ENCODE measurements around the gene MARS1. TPM values are rescaled to one million over a fixed set of nuclear protein-coding genes. Genes with fewer than 3 reads are reported as not detected.

MARS1 gene
- total RNA-seq, 1 experiment from 2014 or later, result 209 TPM

- POLR2A ChIA-PET (ENCODE audit: unreplicated experiment), result no interaction called here
Observed at GRCh38 chr12:57518176-57518919, 30.5 kb downstream of the MARS1 start.

DNA sequence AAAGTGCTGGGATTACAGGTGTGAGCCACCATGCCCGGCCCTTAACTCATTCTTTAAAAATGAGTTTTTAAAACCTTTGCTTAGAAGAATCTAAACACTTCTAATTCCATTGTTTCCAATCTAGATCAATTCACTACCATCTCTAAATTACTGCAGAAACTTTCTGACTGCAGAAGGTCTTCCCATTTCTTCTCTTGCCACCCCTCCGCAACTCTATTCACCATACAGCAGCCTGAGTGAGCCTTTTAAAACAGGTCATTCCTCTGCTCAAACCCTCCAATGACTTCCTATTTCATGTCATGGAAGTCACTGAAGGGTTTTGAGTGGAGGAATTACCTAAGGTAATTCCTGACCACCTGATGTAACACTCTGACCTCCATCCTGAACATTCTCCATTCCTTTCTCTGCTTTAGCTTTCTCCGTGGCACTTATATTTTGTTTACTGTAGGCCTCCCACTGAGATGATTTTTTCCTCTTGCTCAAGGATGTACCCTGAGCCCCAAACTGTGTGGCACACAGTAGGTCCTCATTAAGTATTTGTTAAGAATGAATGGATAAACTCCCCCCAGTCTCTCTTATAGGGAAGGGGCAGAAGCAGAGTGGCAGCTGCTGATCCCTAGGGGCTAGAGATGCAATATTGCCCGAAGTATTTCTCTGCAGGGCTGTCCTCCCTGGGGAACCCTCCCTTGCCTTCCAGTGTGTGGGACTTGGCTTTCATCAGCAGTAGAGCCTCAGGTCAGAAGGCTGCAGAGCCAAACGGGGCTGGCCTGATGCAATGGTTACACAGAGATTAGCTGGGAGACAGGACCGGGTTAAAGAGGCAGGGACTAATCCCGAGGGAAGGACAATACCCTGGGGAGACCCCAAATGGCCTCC is 31.3 kb downstream of the MARS1 start:
- intact Hi-C loops (cut with micrococcal nuclease), result no loop called here
- peak overlapping the region; percentile 94 for H3K9ac ChIP-seq (ENCODE audit: low read length)
- H3F3A ChIP-seq (ENCODE audit: low read length, unreplicated experiment), result no peaks in the 10 kb centered on the region
- no peaks in the 10 kb centered on the region for H3K9me2 ChIP-seq (replicated peaks; ENCODE audit: low read length)
- peak overlapping the region; percentile 98 for H3K4me2 ChIP-seq (ENCODE audit: low read length)
- peak; percentile 25 for DNase-seq
- H3K27me3 ChIP-seq (ENCODE audit: low read length), result no peaks in the 10 kb centered on the region
- H3K36me3 ChIP-seq (ENCODE audit: low read depth, low read length), result peaks cover 44% of the 10 kb centered on the region
- peak overlapping the region; percentile 82 for H3K27ac ChIP-seq (ENCODE audit: low read length)
- CTCF ChIA-PET, result no interaction called here
- H3K9me3 ChIP-seq (ENCODE audit: low read length), result no peaks in the 10 kb centered on the region
- POLR2A ChIA-PET (ENCODE audit: unreplicated experiment), result no interaction called here
- peaks cover 47% of the 10 kb centered on the region for H3K79me2 ChIP-seq (ENCODE audit: low read length)
- H3K4me1 ChIP-seq (ENCODE audit: insufficient read depth, low read length), result peaks cover 39% of the 10 kb centered on the region
- no peak overlapping the region for H2AFZ ChIP-seq (ENCODE audit: low read length)
- TF ChIP-seq EZH2phosphoT487 (IDR thresholded peaks at IDR 0.05; ENCODE audit: borderline replicate concordance, low read length) (no peak), CTCF (conservative IDR thresholded peaks at IDR 0.05; ENCODE audit: low read depth, low read length) (no peak), EZH2 (IDR thresholded peaks at IDR 0.05; ENCODE audit: low read length, unreplicated experiment) (no peak)
- no peak for ATAC-seq
- H4K20me1 ChIP-seq (ENCODE audit: low read length), result peaks cover 28% of the 10 kb centered on the region
- H3K4me3 ChIP-seq (ENCODE audit: low read length), result peak overlapping the region; percentile 96
- BruUV-seq (replicated peaks), result no TSS peak

More at GRCh38 chr12:57518176-57518919, 30.5 kb downstream of the MARS1 start:
- Histone ChIP-seq H2AFZ (ENCODE audit: low read length) (no peak overlapping the region), H3K4me1 (ENCODE audit: insufficient read depth, low read length) (peaks cover 31% of the 10 kb centered on the region), H3K79me2 (ENCODE audit: low read length) (peaks cover 39% of the 10 kb centered on the region), H3K4me3 (ENCODE audit: low read length) (peak overlapping the region; percentile 96; the same call in 1 of the 2 replicates), H4K20me1 (ENCODE audit: low read length) (peaks cover 28% of the 10 kb centered on the region), H3K4me2 (ENCODE audit: low read length) (peak overlapping the region; percentile 98), H3F3A (ENCODE audit: low read length, unreplicated experiment) (no peaks in the 10 kb centered on the region), H3K9ac (ENCODE audit: low read length) (no peak overlapping the region), H3K27ac (ENCODE audit: low read length) (no peak overlapping the region), H3K27me3 (ENCODE audit: low read length) (no peaks in the 10 kb centered on the region), H3K9me2 (replicated peaks; ENCODE audit: low read length) (no peaks in the 10 kb centered on the region), H3K9me3 (ENCODE audit: low read length) (no peaks in the 10 kb centered on the region), H3K36me3 (ENCODE audit: low read depth, low read length) (peaks cover 44% of the 10 kb centered on the region)
- BruUV-seq (replicated peaks), result no TSS peak
- intact Hi-C loops (cut with micrococcal nuclease), result no loop called here
- TF ChIP-seq EZH2phosphoT487 (IDR thresholded peaks at IDR 0.05; ENCODE audit: borderline replicate concordance, low read length) (no peak), EZH2 (IDR thresholded peaks at IDR 0.05; ENCODE audit: low read length, unreplicated experiment) (no peak), CTCF (conservative IDR thresholded peaks at IDR 0.05; ENCODE audit: low read depth, low read length) (no peak)
- CTCF ChIA-PET, result no interaction called here
- DNase-seq (no peak), ATAC-seq (no peak)

- peaks cover 53% of the 10 kb centered on the region for H3K79me2 ChIP-seq (ENCODE audit: low read length)
- no TSS peak for BruUV-seq (replicated peaks)
- H3K4me1 ChIP-seq (ENCODE audit: insufficient read depth, low read length), result peaks cover 44% of the 10 kb centered on the region
- peak overlapping the region; percentile 98 for H3K4me2 ChIP-seq (ENCODE audit: low read length)
- ChIA-PET CTCF (no interaction called here), POLR2A (ENCODE audit: unreplicated experiment) (no interaction called here)
- H3K9me2 ChIP-seq (replicated peaks; ENCODE audit: low read length), result no peaks in the 10 kb centered on the region
- peak; percentile 32 for DNase-seq
- peaks cover 38% of the 10 kb centered on the region for H3K36me3 ChIP-seq (ENCODE audit: low read depth, low read length)
- no peak overlapping the region for H2AFZ ChIP-seq (ENCODE audit: low read length)
- H4K20me1 ChIP-seq (ENCODE audit: low read length), result peaks cover 28% of the 10 kb centered on the region
- ATAC-seq, result no peak
- no peaks in the 10 kb centered on the region for H3K27me3 ChIP-seq (ENCODE audit: low read length)
- H3F3A ChIP-seq (ENCODE audit: low read length, unreplicated experiment), result no peaks in the 10 kb centered on the region
- TF ChIP-seq EZH2 (IDR thresholded peaks at IDR 0.05; ENCODE audit: low read length, unreplicated experiment) (no peak), EZH2phosphoT487 (IDR thresholded peaks at IDR 0.05; ENCODE audit: borderline replicate concordance, low read length) (no peak), CTCF (conservative IDR thresholded peaks at IDR 0.05; ENCODE audit: low read depth, low read length) (no peak)
- peak overlapping the region; percentile 82 for H3K27ac ChIP-seq (ENCODE audit: low read length)
- no peaks in the 10 kb centered on the region for H3K9me3 ChIP-seq (ENCODE audit: low read length)
- peak overlapping the region; percentile 94 for H3K9ac ChIP-seq (ENCODE audit: low read length)
- H3K4me3 ChIP-seq (ENCODE audit: low read length), result peak overlapping the region; percentile 96
- intact Hi-C loops (cut with micrococcal nuclease), result no loop called here
Observed at GRCh38 chr12:57519796-57520052, 31.9 kb downstream of the MARS1 start.
